ENCODE measurements around the gene CYP26A1. TPM values are rescaled to one million over a fixed set of nuclear protein-coding genes. Genes with fewer than 3 reads are reported as not detected.

The CYP26A1 gene
- total and polyA plus RNA-seq, 2 experiments from 2014 or later = 1.2 to 1.8 TPM

DNA sequence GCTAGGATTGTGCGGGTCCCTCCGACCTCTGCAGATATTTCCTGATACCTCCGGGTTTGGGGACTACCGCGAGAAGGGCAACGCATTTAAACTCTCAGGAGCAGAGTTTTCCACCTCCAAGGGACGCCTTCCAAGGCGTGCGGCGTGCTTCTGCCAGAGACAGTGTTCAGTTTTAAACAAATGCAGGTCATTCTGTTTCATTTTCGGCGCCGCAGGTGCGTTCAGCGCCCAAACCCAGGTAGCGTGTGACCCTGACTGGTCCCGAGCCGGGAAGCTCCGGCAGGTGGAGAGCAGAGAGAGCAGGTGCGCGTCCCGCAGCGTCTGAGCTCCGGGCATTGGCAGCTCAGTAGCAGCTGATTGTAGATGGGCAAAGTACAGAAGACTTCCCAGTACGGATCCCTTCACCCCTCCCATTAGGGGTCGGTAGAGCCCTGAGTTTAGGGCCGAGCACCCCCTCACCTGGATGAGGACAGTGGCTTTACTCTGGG is 1.4 kb upstream of the CYP26A1 start:
- Histone ChIP-seq H3K27me3 (ENCODE audit: insufficient read depth) (peaks cover 100% of the 10 kb centered on the region), H3K4me2 (peak overlapping the region; percentile 88), H3F3A (replicated peaks; ENCODE audit: low read depth) (peaks cover 14% of the 10 kb centered on the region; the same call in 1 of the 2 replicates), H3K36me3 (ENCODE audit: insufficient read depth) (no peaks in the 10 kb centered on the region), H3K79me2 (replicated peaks; ENCODE audit: insufficient read depth) (no peaks in the 10 kb centered on the region), H3K4me3 (peak overlapping the region; percentile 70), H2AFZ (peak overlapping the region; percentile 66; the same call in 1 of the 2 replicates), H3K27ac (ENCODE audit: low read depth) (no peak overlapping the region), H3K9me2 (ENCODE audit: insufficient read depth) (no peaks in the 10 kb centered on the region), H4K20me1 (replicated peaks; ENCODE audit: insufficient read depth) (peaks cover 14% of the 10 kb centered on the region), H3K4me1 (ENCODE audit: insufficient read depth) (peaks cover 57% of the 10 kb centered on the region)
- peaks cover 98% of the 10 kb centered on the region for H3K27me3 Mint-ChIP-seq (ENCODE audit: insufficient read depth, low read depth, poor library complexity)
- H3K4me1 Mint-ChIP-seq = peaks cover 51% of the 10 kb centered on the region
- H3K9me3 Mint-ChIP-seq = peaks cover 4% of the 10 kb centered on the region; the same call in 2 of the 3 replicates
- no peaks in the 10 kb centered on the region; the same call in 2 of the 3 replicates for H3K36me3 Mint-ChIP-seq (ENCODE audit: low read depth)
- peak overlapping the region; percentile 66 for H3K4me3 Mint-ChIP-seq
- peak; percentile 8 for ATAC-seq
- DNase-seq (ENCODE audit: low spot score) = peak; percentile 51
- no peak overlapping the region for H3K27ac Mint-ChIP-seq
- TF ChIP-seq EZH2phosphoT487 (IDR thresholded peaks at IDR 0.05; ENCODE audit: unreplicated experiment) (peak; percentile 49), ETS1 (IDR thresholded peaks at IDR 0.05) (no peak), EZH2 (IDR thresholded peaks at IDR 0.05; ENCODE audit: low read depth, unreplicated experiment) (peak; percentile 87), CREB1 (CRISPR knock-in tag; IDR thresholded peaks at IDR 0.05; ENCODE audit: low read depth) (no peak)

DNA sequence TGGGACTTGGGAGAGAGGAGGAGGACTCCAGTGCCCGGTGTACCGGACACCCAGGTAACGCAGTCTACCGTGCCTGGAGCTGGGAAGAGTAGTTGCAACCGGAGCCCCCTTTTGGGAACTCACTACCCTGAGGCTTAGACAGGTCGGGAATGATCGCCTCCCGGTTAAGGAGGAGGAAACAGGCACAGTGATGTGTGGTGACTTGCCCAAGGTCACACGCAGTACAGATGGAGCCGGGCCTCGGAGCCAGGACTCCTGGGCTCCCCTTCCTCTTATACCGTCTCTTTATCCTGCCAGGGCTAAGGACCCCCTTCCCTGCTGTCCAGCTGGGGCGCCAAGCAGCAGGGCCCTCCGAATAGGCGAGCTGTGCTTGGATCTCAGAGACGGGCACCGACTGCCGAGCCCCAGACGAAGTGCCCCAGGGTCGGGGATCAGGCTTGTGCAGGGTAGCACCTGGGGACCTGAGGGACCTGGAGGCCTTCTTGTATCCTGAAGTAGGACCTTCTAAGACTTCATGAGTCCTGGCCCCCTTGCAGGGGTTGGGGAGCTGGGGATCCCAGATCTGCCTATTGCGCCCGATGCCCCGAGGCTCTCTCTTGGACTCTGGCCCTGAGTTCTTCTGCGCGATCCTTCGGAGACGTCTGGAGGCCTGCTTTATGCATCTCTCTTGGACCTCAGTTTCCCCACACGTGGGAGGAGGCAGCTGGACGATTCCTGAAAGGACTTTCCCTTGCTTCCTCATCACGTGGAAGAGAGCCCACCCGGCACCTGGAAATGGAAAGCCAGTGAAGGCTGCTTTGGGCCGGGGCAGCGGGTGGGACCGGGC is 767 bp upstream of the CYP26A1 start:
- Histone ChIP-seq H3K79me2 (replicated peaks; ENCODE audit: insufficient read depth) (no peaks in the 10 kb centered on the region), H3K4me1 (ENCODE audit: insufficient read depth) (peaks cover 57% of the 10 kb centered on the region), H3K27me3 (ENCODE audit: insufficient read depth) (peaks cover 100% of the 10 kb centered on the region), H4K20me1 (replicated peaks; ENCODE audit: insufficient read depth) (peaks cover 14% of the 10 kb centered on the region), H2AFZ (peak overlapping the region; percentile 96), H3K36me3 (ENCODE audit: insufficient read depth) (no peaks in the 10 kb centered on the region), H3K9me2 (ENCODE audit: insufficient read depth) (no peaks in the 10 kb centered on the region), H3K4me3 (peak overlapping the region; percentile 70), H3K4me2 (peak overlapping the region; percentile 88), H3K27ac (ENCODE audit: low read depth) (no peak overlapping the region), H3F3A (replicated peaks; ENCODE audit: low read depth) (peaks cover 13% of the 10 kb centered on the region; the same call in 1 of the 2 replicates)
- Mint-ChIP-seq H3K36me3 (ENCODE audit: low read depth) (no peaks in the 10 kb centered on the region), H3K9me3 (peaks cover 4% of the 10 kb centered on the region; the same call in 2 of the 3 replicates), H3K27ac (no peak overlapping the region), H3K4me1 (peaks cover 45% of the 10 kb centered on the region), H3K4me3 (peak overlapping the region; percentile 78), H3K27me3 (ENCODE audit: insufficient read depth, low read depth, poor library complexity) (peaks cover 95% of the 10 kb centered on the region)
- peak; percentile 2 for ATAC-seq
- TF ChIP-seq, protein P1, sequence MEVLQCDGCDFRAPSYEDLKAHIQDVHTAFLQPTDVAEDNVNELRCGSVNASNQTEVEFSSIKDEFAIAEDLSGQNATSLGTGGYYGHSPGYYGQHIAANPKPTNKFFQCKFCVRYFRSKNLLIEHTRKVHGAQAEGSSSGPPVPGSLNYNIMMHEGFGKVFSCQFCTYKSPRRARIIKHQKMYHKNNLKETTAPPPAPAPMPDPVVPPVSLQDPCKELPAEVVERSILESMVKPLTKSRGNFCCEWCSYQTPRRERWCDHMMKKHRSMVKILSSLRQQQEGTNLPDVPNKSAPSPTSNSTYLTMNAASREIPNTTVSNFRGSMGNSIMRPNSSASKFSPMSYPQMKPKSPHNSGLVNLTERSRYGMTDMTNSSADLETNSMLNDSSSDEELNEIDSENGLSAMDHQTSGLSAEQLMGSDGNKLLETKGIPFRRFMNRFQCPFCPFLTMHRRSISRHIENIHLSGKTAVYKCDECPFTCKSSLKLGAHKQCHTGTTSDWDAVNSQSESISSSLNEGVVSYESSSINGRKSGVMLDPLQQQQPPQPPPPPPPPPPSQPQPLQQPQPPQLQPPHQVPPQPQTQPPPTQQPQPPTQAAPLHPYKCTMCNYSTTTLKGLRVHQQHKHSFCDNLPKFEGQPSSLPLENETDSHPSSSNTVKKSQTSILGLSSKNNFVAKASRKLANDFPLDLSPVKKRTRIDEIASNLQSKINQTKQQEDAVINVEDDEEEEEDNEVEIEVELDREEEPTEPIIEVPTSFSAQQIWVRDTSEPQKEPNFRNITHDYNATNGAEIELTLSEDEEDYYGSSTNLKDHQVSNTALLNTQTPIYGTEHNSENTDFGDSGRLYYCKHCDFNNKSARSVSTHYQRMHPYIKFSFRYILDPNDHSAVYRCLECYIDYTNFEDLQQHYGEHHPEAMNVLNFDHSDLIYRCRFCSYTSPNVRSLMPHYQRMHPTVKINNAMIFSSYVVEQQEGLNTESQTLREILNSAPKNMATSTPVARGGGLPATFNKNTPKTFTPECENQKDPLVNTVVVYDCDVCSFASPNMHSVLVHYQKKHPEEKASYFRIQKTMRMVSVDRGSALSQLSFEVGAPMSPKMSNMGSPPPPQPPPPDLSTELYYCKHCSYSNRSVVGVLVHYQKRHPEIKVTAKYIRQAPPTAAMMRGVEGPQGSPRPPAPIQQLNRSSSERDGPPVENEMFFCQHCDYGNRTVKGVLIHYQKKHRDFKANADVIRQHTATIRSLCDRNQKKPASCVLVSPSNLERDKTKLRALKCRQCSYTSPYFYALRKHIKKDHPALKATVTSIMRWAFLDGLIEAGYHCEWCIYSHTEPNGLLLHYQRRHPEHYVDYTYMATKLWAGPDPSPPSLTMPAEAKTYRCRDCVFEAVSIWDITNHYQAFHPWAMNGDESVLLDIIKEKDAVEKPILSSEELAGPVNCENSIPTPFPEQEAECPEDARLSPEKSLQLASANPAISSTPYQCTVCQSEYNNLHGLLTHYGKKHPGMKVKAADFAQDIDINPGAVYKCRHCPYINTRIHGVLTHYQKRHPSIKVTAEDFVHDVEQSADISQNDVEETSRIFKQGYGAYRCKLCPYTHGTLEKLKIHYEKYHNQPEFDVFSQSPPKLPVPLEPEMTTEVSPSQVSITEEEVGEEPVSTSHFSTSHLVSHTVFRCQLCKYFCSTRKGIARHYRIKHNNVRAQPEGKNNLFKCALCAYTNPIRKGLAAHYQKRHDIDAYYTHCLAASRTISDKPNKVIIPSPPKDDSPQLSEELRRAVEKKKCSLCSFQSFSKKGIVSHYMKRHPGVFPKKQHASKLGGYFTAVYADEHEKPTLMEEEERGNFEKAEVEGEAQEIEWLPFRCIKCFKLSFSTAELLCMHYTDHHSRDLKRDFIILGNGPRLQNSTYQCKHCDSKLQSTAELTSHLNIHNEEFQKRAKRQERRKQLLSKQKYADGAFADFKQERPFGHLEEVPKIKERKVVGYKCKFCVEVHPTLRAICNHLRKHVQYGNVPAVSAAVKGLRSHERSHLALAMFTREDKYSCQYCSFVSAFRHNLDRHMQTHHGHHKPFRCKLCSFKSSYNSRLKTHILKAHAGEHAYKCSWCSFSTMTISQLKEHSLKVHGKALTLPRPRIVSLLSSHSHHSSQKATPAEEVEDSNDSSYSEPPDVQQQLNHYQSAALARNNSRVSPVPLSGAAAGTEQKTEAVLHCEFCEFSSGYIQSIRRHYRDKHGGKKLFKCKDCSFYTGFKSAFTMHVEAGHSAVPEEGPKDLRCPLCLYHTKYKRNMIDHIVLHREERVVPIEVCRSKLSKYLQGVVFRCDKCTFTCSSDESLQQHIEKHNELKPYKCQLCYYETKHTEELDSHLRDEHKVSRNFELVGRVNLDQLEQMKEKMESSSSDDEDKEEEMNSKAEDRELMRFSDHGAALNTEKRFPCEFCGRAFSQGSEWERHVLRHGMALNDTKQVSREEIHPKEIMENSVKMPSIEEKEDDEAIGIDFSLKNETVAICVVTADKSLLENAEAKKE (CRISPR knock-in tag; IDR thresholded peaks at IDR 0.05) = no peak
- peak; percentile 68 for TF ChIP-seq EZH2 (IDR thresholded peaks at IDR 0.05; ENCODE audit: low read depth, unreplicated experiment)
- peak; percentile 38 for DNase-seq (ENCODE audit: low spot score)

Measured in GM23338 (cell line).